SH-SY5Y (cell line): Measurements from ENCODE around the gene BEGAIN.

Experiments
- GATA2 ChIP-seq: IDR thresholded peaks from 2 replicates; pipeline ENCODE4 v1.6.1; 2011; ENCODE audit warnings: mild to moderate bottlenecking, low read depth, low read length
- GATA3 ChIP-seq: IDR thresholded peaks from 2 replicates; pipeline ENCODE4 v1.6.1; 2011; ENCODE audit warnings: low read depth, mild to moderate bottlenecking, low read length, moderate library complexity

GRCh38 chr14:100629696-100630095 lies 42.5 kb upstream of the BEGAIN start:
- no peak for TF ChIP-seq GATA2
- TF ChIP-seq GATA3: no peak
